Stomach (tissue), 9 donors: ENCODE data around the gene NABP1. TPM values are rescaled to one million over a fixed set of nuclear protein-coding genes. Genes with fewer than 3 reads are reported as not detected.

Source experiments
- DNase-seq, 2 donors: peaks; one replicate each; pipeline versions ENCODE4 v3.0.0 to v3.0.0-alpha.2; 2013 to 2019
- H3K27ac ChIP-seq, 5 donors: fragments of 200-600 bp in 4 of 5; sonication (generic) in 4 of 5; one replicate each; pipeline ENCODE4 v1.5.1; 2013 to 2019; ENCODE audit warnings: mild to moderate bottlenecking in 1 of 5, moderate library complexity in 1 of 5
- H3K27me3 ChIP-seq, 3 donors: fragments of 200-600 bp; sonication (generic); one replicate each; pipeline ENCODE4 v1.5.1; 2017 to 2019; ENCODE audit warnings: mixed run types in 1 of 3
- H3K36me3 ChIP-seq, 4 donors: fragments of 200-600 bp; sonication (generic); 1 replicate in 3 of 4; 2 replicates in 1 of 4; pipeline ENCODE4 v1.5.1; 2016 to 2019
- H3K4me1 ChIP-seq, 4 donors: fragments of 200-600 bp; sonication (generic); one replicate each; pipeline ENCODE4 v1.5.1; 2016 to 2019
- H3K4me3 ChIP-seq, 4 donors: fragments of 200-600 bp; sonication (generic) in 3 of 4; one replicate each; pipeline ENCODE4 v1.5.1; 2016 to 2019; ENCODE audit warnings: mild to moderate bottlenecking in 1 of 4
- H3K9me3 ChIP-seq, 4 donors: fragments of 200-600 bp; sonication (generic); one replicate each; pipeline ENCODE4 v1.5.1; 2016 to 2019
- CTCF ChIP-seq, 7 experiments: fragments of 450-650 bp in 4 of 7; fragments of 200-600 bp in 3 of 7; sonication (generic) in 3 of 7; IDR thresholded peaks; one replicate each; pipeline ENCODE4 v1.5.1; 2016 to 2019; ENCODE audit warnings: antibody characterized with exemption in 7 of 7, control low read depth in 2 of 7, mild to moderate bottlenecking in 1 of 7
- EP300 ChIP-seq: sonication (generic); formaldehyde crosslinking; IDR thresholded peaks from one replicate; pipeline ENCODE4 v1.6.1; 2017; ENCODE audit warnings: antibody characterized with exemption
- POLR2A ChIP-seq, 4 donors: fragments of 450-650 bp; IDR thresholded peaks; one replicate each; pipeline ENCODE4 v1.6.1; 2016; ENCODE audit warnings: antibody characterized with exemption in 4 of 4, control low read depth in 2 of 4, mild to moderate bottlenecking in 1 of 4, moderate library complexity in 1 of 4
- POLR2AphosphoS5 ChIP-seq, 3 donors: sonication (generic); formaldehyde crosslinking; IDR thresholded peaks; one replicate each; pipeline ENCODE4 v1.6.1; 2016; ENCODE audit warnings: antibody characterized with exemption in 3 of 3
- WGBS, 5 donors: extraction: QIAGEN DNeasy Blood & Tissue Kit in 3 of 5; methylation state at CpG; one replicate each; pipeline versions ENCODE4 v1.1.5 to v1.1.7; 2013 to 2018; 5-methylcytosine and 5-hydroxymethylcytosine counted together
- intact Hi-C: fragments of 100-400 bp; cut with DNase I; formaldehyde crosslinking; loops from one replicate; pipeline ENCODE4 v1.15.1; 2023; ENCODE audit warnings: low total_unique reads
- polyA plus RNA-seq, 3 donors: library from polyadenylated mRNA; stranded (reverse); fragments of 200-250 nt; gene quantifications; one replicate each; pipeline ENCODE4 v1.2.3, GENCODE V29; 2013
- total RNA-seq, 5 donors: library from RNA; depleted of rRNA; stranded (reverse); fragments of >200 nt; gene quantifications; one replicate each; pipeline versions ENCODE4 v1.1.0 to v1.2.3, GENCODE V29; 2014 to 2016
- donor health status: healthy with polysubstance abuse.
- donor health status: Bipolar disorder and iron deficiency.
- donor health status: healthy.

The NABP1 gene
- total and polyA plus RNA-seq, 8 donors = 1.4 to 30.1 (median 9.2) TPM

DNA sequence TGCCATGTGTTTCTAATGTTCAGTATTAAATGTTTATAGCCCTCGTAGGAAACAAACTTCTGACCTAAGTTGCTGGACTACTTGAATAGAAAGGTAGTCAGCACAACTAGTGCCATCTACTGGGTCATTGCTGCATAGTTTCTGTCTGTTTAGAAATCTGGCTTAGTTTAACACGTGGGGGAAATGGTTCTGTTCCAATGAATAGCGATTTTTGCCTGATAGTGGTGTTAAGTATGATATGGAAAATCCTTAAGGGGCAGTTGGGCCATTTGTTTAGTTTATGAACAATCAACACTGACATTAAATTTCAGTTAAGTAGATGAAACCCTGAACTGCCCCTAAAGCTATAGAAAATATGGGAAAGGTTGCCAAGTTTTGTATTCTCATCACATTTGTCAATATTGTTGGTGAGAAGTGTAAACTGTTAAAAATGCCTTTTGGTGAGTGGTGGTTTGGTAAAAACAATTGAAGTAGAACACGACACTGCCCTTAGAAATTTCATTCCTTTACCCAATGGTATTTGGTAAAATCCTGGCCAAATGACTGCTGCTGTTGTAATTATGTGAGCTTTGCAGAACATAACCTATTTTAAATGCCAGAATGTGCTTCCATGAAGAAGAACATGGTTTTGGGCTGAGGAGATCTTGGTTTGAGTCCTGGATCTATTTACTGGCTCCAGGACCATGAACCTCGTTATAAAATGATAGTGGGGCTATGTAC, 13.2 kb downstream of the NABP1 start:
- TF ChIP-seq POLR2AphosphoS5 (IDR thresholded peaks at IDR 0.05) (peak in 1 of 3 donors; percentile 69), EP300 (no peak), CTCF (IDR thresholded peaks at IDR 0.05) (peak in 5 of 7 experiments; percentile 52 to 85 (median 68))
- intact Hi-C loops = loop anchor here (5.0 kb wide), 2 partner anchors 124 to 139 kb away; no protein-coding TSS in a partner anchor
- WGBS, 5 donors = 8 to 14% (median 11%) methylated on average over 5 of the region's 5 CpGs

DNA sequence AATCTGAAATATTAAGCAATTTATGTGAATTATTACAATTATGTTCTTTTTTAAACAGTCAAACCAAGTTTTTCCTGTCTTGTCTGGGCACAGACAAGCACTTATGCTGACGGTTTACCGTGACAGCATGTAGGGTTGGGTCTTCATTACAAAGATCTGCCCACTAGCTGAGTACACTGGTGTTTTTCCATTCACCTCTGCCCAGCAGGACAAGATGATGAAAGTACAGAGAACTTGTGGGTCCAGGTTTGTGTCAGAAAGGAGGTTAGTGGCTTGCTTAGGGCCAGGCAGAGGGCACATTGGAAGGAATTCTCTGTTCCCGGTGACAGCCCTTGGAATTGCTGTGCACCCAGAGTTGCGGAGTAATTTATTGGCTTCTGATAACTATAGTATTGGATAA, 14.0 kb downstream of the NABP1 start:
- DNase-seq = no peak
- TF ChIP-seq EP300 = no peak
- TF ChIP-seq POLR2A (IDR thresholded peaks at IDR 0.05) = no peak
- TF ChIP-seq POLR2AphosphoS5 (IDR thresholded peaks at IDR 0.05) = no peak
- no peak for TF ChIP-seq CTCF (IDR thresholded peaks at IDR 0.05)
- no peaks in the 10 kb centered on the region for H3K9me3 ChIP-seq
- no peak overlapping the region for H3K27ac ChIP-seq
- intact Hi-C loops = loop anchor here (5.0 kb wide), 2 partner anchors 125 to 140 kb away; no protein-coding TSS in a partner anchor
- peaks cover 5 to 49% (median 11%) of the 10 kb centered on the region in 4 donors for H3K4me1 ChIP-seq
- H3K27me3 ChIP-seq = peaks cover 0 to 3% (median 0%) of the 10 kb centered on the region in 3 donors
- WGBS, 5 donors = 72 to 83% (median 80%) methylated on average over 4 of the region's 4 CpGs
- no peak overlapping the region for H3K4me3 ChIP-seq
- H3K36me3 ChIP-seq = peaks cover 0 to 16% (median 6%) of the 10 kb centered on the region in 4 donors

More for the DNA sequence above, 13.2 kb downstream of the NABP1 start:
- Histone ChIP-seq H3K36me3 (peaks cover 0 to 23% (median 10%) of the 10 kb centered on the region in 4 donors), H3K4me3 (no peak overlapping the region), H3K9me3 (no peaks in the 10 kb centered on the region), H3K27ac (no peak overlapping the region), H3K27me3 (peaks cover 0 to 3% (median 0%) of the 10 kb centered on the region in 3 donors), H3K4me1 (peaks cover 5 to 49% (median 11%) of the 10 kb centered on the region in 4 donors)
- peak; percentile 32 to 89 for DNase-seq

GRCh38 chr2:191692502-191693115, 14.7 kb downstream of the NABP1 start:
- H3K9me3 ChIP-seq = no peaks in the 10 kb centered on the region
- no peak overlapping the region for H3K27ac ChIP-seq
- intact Hi-C loops = loop anchor here (5.0 kb wide), 2 partner anchors 125 to 140 kb away; no protein-coding TSS in a partner anchor
- peaks cover 5 to 48% (median 11%) of the 10 kb centered on the region in 4 donors for H3K4me1 ChIP-seq
- 80 to 88% (median 82%) methylated on average over 6 of the region's 6 CpGs for WGBS, 5 donors
- H3K36me3 ChIP-seq = peaks cover 0 to 9% (median 2%) of the 10 kb centered on the region in 4 donors
- no peak for TF ChIP-seq POLR2A (IDR thresholded peaks at IDR 0.05)
- no peak for TF ChIP-seq POLR2AphosphoS5 (IDR thresholded peaks at IDR 0.05)
- TF ChIP-seq EP300 = no peak
- TF ChIP-seq CTCF (IDR thresholded peaks at IDR 0.05) = no peak
- no peak for DNase-seq
- H3K4me3 ChIP-seq = no peak overlapping the region
- H3K27me3 ChIP-seq = peaks cover 0 to 3% (median 0%) of the 10 kb centered on the region in 3 donors

- H3K4me1 ChIP-seq = peaks cover 5 to 44% (median 11%) of the 10 kb centered on the region in 4 donors
- peaks cover 0 to 3% (median 0%) of the 10 kb centered on the region in 4 donors for H3K36me3 ChIP-seq
- no peak overlapping the region for H3K27ac ChIP-seq
- intact Hi-C loops = loop anchor here (5.0 kb wide), 2 partner anchors 126 to 141 kb away; no protein-coding TSS in a partner anchor
- H3K4me3 ChIP-seq = no peak overlapping the region
- H3K27me3 ChIP-seq = peaks cover 0 to 3% (median 0%) of the 10 kb centered on the region in 3 donors
- TF ChIP-seq CTCF (IDR thresholded peaks at IDR 0.05) (no peak), POLR2A (IDR thresholded peaks at IDR 0.05) (no peak), POLR2AphosphoS5 (IDR thresholded peaks at IDR 0.05) (no peak), EP300 (no peak)
- no peaks in the 10 kb centered on the region for H3K9me3 ChIP-seq
- WGBS, 5 donors = 59 to 64% (median 63%) methylated on average over 2 of the region's 2 CpGs
- no peak for DNase-seq
These were observed 15.2 kb downstream of the NABP1 start for GRCh38 chr2:191693166-191693565.
